K562 (cell line): Measurements from ENCODE around the gene CDK5R1. TPM values are rescaled to one million over a fixed set of nuclear protein-coding genes. Genes with fewer than 3 reads are reported as not detected.

Source experiments
- MIER1 ChIP-seq: fragments of 450-650 bp; IDR thresholded peaks from 2 replicates; pipeline ENCODE4 v1.6.1; 2016; ENCODE audit warnings: antibody characterized with exemption, mild to moderate bottlenecking, low read depth
- NFYB ChIP-seq: IDR thresholded peaks from 2 replicates; pipeline ENCODE4 v1.6.1; 2011; ENCODE audit warnings: mild to moderate bottlenecking, moderate library complexity; ENCODE audit not compliant: insufficient read length; ENCODE audit errors: extremely low read depth
- NR2C1 ChIP-seq, 2 experiments: fragments of 450-650 bp; IDR thresholded peaks; 2 replicates each; pipeline ENCODE4 v1.6.1; 2017; ENCODE audit warnings: mild to moderate bottlenecking in 2 of 2, antibody characterized with exemption in 1 of 2, inconsistent platforms in 1 of 2, missing compliant biosample characterization in 1 of 2, missing genetic modification characterization in 1 of 2
- PCBP1 ChIP-seq: fragments of 200-400 bp; formaldehyde crosslinking; IDR thresholded peaks from 2 replicates; pipeline ENCODE4 v1.6.1; 2018; ENCODE audit warnings: mild to moderate bottlenecking, low read depth, low read length; ENCODE audit not compliant: poor library complexity, severe bottlenecking
- PHF20 ChIP-seq: fragments of 450-650 bp; IDR thresholded peaks from 2 replicates; pipeline ENCODE4 v1.6.1; 2018; ENCODE audit not compliant: partially characterized antibody
- POLR3A ChIP-seq: IDR thresholded peaks from 2 replicates; pipeline ENCODE4 v1.6.1; 2011; ENCODE audit warnings: borderline replicate concordance, mild to moderate bottlenecking, moderate library complexity; ENCODE audit not compliant: insufficient read length, insufficient read depth; ENCODE audit errors: extremely low read depth
- SMARCA4 ChIP-seq: fragments of 450-650 bp; IDR thresholded peaks from 2 replicates; pipeline ENCODE4 v1.6.1; 2016
- SNRNP70 ChIP-seq: fragments of 200-400 bp; formaldehyde crosslinking; optimal IDR thresholded peaks from 2 replicates; pipeline ENCODE3; 2017; ENCODE audit warnings: low read depth, low read length
- STAT5A ChIP-seq: IDR thresholded peaks from 2 replicates; pipeline ENCODE4 v1.6.1; 2012; ENCODE audit warnings: low read length, inconsistent platforms, borderline replicate concordance
- TSC22D4 ChIP-seq: fragments of 450-650 bp; IDR thresholded peaks from 2 replicates; pipeline ENCODE4 v1.6.1; 2016; ENCODE audit warnings: missing genetic modification characterization, missing biosample characterization, control low read depth
- VEZF1 ChIP-seq: fragments of 200-800 bp; sonication (Bioruptor generic); IDR thresholded peaks from 2 replicates; pipeline ENCODE4 v1.6.1; 2017; ENCODE audit warnings: missing genetic modification characterization, missing compliant biosample characterization
- ZBTB34 ChIP-seq: fragments of 250-450 bp; sonication (Bioruptor Pico); IDR thresholded peaks from 2 replicates; pipeline ENCODE4 v1.8.0; 2021; ENCODE audit warnings: mild to moderate bottlenecking, moderate library complexity
- ZNF175 ChIP-seq: fragments of 200-800 bp; sonication (Bioruptor generic); IDR thresholded peaks from 2 replicates; pipeline ENCODE4 v1.6.1; 2016; ENCODE audit warnings: low read depth, mild to moderate bottlenecking, missing genetic modification characterization, missing compliant biosample characterization
- ZNF407 ChIP-seq: fragments of 450-650 bp; IDR thresholded peaks from 2 replicates; pipeline ENCODE4 v1.6.1; 2016; ENCODE audit warnings: low read depth
- ZNF764 ChIP-seq: fragments of 250-450 bp; sonication (Bioruptor Pico); IDR thresholded peaks from 2 replicates; pipeline ENCODE4 v1.4.0; 2020; ENCODE audit warnings: low read depth, mild to moderate bottlenecking, moderate library complexity
- ZNF79 ChIP-seq: fragments of 250-450 bp; sonication (Bioruptor Pico); IDR thresholded peaks from 2 replicates; pipeline ENCODE4 v1.4.0; 2020; ENCODE audit warnings: low read depth, mild to moderate bottlenecking, moderate library complexity
- ZSCAN32 ChIP-seq: fragments of 450-650 bp; formaldehyde crosslinking; IDR thresholded peaks from 2 replicates; pipeline ENCODE4 v1.4.0; 2020; ENCODE audit warnings: mild to moderate bottlenecking, moderate library complexity
- polyA plus RNA-seq, 8 experiments: library from polyadenylated mRNA; depleted of rRNA in 4 of 8; stranded (reverse) in 5 of 8; unstranded in 3 of 8; fragments of >200 nt; fragmentation: Nextera tagmentation in 2 of 8; fragmentation: Illumina TruSeq in 1 of 8; extraction: Ambion mirVana in 2 of 8; extraction: Trizol in 1 of 8; gene quantifications; 2 replicates each; pipeline versions ENCODE4 v1.2.1 to v1.2.3, GENCODE V29; 2011 to 2014; ENCODE audit warnings: inconsistent platforms in 1 of 8, missing spikeins in 1 of 8
- total RNA-seq, 7 experiments: library from RNA; depleted of rRNA in 6 of 7; stranded (reverse); fragments of >200 nt in 6 of 7; fragmentation: Illumina TruSeq in 2 of 7; extraction: Trizol in 2 of 7; gene quantifications; 2 replicates each; pipeline versions ENCODE4 v1.2.1 to v1.2.3, GENCODE V29; 2011 to 2021; ENCODE audit warnings: low replicate concordance in 1 of 7

Gene CDK5R1
- total and polyA plus RNA-seq, 9 of the 15 experiments (the other 6 are each of a cell fraction or from before 2014, with no cell fraction given) = 0.10 to 4.8 (median 2.3) TPM

GRCh38 chr17:32486701-32487472 lies at the start of gene CDK5R1 (continued):
- TF ChIP-seq ZBTB34 (CRISPR knock-in tag) (no peak), ZNF764 (CRISPR knock-in tag) (no peak), SMARCA4 (no peak), ZNF407 (no peak), NR2C1 (IDR thresholded peaks at IDR 0.05) (no peak), NR2C1 (tag; IDR thresholded peaks at IDR 0.05) (no peak), ZSCAN32 (CRISPR knock-in tag) (no peak), NFYB (no peak), ZNF79 (CRISPR knock-in tag) (no peak), SNRNP70 (no peak), VEZF1 (CRISPR knock-in tag) (peak; percentile 59; the same call in 1 of the 2 replicates), ZNF175 (0 out of 2 replicates have a peak, but pooled peaks have one; percentile 47), PHF20 (no peak), PCBP1 (no peak), POLR3A (no peak), STAT5A (no peak), TSC22D4 (no peak), MIER1 (no peak)
